Eye (tissue), 1 donor: ENCODE data around the gene NMRK2.
"Not testable (repeated sequence)": the region's sequence is repeated elsewhere in the genome, so short reads cannot be mapped to it uniquely, and the experiment has no call there.

Source experiments
- DNase-seq: peaks from one replicate; pipeline ENCODE4 v3.0.0-alpha.2; 2015

The NMRK2 gene

DNA sequence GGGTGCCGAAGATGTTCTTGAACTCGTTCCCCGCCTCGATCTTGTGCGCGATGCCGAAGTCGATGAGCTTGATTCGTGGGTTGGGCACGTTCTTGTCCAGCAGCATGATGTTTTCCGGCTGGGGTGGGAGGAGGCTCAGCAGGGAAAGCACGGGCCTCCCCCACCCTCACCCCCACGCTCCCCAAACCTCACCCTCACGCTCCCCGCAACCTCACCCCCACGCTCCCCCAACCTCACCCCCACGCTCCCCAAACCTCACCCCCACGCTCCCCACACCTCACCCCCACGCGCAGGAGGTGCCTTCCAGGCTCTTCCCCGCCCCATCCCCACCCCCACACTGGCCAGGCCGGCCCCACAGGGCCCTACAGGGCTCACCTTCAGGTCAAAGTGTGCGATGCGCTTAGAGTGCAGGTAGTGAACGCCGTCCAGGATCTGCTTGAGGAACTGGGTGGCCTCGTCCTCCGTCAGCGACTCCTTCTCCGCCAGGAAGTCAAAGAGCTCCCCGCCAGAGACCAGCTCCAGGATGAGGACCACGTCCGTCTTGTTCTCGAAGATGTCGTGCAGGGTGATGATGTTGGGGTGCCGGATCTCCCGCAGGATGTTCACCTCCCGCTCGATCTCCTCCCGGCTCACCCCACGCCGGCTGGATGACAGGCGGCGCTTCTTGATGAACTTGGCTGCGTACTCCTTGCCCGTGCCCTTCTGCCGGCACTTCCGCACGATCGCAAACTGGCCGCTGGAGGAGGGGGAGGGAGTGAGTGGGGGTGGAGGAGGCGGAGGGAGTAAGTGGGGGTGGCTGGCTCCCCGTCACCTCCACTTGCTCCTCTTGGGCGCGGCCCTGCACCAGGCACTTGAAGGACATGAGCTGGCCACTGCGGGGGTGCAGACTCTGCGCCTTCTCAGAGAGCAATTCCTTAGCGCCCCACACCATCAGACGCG is 31.7 kb downstream of the NMRK2 start:
- DNase-seq, result no peak

DNA sequence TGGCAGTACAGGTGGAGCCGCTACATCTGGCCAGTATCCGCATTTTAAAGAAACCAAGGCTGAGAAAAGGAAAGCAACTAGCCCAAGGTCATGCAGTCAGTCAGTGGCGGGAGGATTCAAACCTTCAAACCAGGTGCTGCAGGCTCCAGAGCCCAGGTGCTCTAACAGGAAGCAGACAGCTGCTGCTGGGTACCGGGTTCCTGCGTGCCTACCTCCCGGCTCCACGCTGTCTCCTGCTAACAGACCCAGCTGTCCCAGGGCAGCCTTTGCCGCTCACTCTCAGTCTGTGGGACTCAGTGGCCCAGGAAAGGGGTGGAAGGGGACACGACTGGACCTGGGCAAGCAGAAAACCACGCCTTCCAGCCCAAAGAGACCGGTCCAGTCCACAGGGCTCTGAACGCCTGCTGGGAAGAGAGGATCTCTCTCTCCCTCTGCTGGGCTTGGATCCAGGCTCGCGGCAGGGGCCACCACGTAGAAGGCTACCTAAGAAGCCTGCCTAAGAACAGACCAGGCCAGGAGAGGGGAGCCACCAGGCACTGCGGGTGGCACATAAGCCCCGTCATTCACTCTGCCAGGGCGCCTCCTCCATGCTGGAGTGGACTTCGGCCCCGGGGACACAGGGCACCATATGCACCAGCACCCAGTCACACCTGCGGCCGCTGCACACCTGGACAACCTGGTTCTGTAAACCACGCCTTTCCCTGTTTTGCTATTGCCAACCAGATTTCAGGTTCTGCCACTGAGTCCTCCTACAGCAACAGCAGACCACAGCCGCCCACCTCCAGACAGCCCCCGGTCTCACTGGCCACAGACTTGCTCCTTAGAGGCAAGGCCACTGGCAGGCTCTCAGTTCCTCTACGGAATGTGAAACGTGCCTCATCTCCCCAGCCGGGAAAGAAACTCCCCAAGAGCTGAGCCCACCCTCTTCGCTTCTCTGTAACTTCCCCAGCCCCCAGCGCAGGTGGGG is 33.5 kb downstream of the NMRK2 start:
- no peak for DNase-seq

DNA sequence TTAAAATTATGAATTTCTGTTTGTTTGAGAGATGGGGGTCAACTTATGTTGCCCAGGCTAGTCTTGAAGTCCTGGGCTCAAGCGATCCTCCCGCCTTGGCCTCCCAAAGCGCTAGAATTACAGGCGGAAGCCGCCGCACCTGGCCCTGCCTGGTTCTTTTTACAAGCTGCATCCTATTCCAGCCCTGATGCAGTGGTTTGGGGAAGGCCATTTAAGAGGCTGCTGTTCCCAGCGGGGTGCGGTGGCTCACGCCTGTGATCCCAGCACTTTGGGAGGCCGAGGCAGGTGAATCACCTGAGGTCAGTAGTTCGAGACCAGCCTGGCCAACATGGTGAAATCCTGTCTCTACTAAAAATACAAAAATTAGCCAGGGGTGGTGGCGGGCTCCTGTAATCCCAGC is 35.1 kb downstream of the NMRK2 start:
- not testable (repeated sequence) for DNase-seq

DNA sequence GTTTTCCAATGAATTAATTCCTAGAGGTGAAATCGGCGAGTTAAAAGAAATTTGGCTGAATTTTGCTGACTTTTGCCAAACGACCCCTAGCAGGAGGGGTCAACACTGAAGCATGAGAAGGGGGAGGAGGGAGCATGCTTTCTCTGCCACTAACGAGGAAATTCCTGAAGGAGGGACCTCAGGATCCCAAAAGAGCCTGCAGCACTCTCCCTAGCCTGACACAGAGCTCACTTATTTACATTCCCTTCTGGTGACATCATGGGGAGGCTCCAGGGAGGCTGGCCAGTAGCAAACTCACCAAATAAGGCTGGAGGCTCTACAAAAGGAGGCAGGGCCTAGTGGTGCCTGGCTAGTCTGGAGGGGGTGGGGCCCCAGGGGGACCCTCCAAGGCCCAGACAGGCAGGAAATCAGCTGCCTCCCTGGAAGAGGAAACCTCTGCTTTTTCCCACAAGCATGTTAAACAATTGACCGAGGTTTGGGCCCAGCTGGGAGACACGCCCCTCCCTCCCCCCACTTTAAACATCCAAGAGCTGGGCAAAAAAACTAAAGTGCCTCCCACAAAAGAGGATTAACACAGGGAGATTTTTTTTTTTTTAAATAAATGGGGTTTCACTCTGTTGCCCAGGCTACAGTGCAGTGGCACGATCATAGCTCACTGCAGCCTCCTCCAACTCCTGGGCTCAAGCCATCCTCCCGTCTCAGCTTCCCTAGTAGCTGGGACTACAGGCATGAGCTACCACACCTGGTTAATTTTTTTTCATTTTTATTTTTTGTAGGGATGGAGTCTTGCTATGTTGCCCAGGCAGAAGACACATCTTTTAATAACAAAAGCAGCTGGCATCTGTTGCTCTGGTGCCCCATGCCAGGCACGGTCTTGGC is 35.9 kb downstream of the NMRK2 start:
- DNase-seq, result peak; percentile 95

DNA sequence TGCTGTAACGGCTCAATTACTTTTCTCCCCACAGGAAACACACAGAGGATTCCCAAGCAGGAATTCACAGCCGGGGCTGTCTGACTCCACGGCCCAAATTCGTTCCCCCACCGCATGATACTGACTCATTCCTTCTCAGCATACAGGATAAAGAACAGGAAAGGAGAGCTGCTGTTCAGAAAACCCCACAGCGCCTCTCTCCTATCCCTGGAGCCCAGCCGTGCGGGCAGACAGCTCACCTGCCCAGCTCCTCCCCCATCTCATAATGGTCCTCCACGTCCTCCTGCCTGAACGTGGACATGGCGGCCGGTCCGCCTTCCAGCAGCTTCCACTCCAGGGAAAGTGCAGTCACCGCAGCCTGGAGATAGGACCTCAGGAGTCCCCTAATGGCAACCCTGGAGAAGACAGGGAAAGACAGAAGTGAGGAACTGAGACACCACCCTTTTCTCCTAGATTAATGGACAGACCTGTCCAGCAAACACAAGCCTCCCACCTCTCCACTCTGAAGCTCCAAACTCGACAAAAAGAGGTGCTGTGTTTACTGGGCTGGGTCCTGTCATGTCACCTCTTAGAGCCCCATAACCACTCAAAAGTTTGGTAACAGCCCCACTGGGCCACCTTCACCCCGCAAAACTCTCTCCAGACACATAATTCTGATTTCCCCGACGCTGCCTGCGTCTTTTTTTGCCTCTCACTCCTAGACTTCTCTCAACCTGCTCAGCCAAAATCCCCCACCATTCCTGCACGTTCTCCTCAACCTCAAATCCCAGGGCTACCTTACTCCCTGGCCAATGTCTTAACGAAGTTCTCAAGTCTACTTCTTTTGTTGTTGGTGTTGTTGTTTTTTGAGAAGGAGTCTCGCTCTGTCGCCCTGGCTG is 36.8 kb downstream of the NMRK2 start:
- DNase-seq, result peak; percentile 42

DNA sequence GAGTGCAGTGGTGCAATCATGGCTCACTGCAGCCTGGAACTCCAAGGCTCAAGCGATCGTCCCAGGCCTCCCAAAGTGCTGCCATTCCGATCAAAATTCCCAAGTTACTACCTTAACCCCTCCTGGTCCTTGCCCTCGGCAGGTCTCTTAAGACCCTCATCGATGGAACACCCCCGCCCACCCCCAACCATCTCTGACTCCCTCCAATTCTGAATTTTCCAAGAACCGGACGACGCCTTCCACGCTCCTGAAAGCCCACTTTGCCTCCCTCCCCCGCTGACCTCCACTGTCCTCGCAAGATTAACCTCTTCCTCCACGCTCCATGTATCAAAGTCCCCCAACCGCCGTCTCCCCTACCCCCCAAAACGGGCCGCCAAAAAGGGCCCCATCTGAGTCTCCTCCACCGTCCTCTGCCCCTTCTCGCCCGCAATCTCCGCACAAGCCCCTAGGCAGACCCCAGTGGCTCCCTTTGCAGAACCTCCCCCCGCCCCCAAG is 37.5 kb downstream of the NMRK2 start:
- DNase-seq, result peak; percentile 40

DNA sequence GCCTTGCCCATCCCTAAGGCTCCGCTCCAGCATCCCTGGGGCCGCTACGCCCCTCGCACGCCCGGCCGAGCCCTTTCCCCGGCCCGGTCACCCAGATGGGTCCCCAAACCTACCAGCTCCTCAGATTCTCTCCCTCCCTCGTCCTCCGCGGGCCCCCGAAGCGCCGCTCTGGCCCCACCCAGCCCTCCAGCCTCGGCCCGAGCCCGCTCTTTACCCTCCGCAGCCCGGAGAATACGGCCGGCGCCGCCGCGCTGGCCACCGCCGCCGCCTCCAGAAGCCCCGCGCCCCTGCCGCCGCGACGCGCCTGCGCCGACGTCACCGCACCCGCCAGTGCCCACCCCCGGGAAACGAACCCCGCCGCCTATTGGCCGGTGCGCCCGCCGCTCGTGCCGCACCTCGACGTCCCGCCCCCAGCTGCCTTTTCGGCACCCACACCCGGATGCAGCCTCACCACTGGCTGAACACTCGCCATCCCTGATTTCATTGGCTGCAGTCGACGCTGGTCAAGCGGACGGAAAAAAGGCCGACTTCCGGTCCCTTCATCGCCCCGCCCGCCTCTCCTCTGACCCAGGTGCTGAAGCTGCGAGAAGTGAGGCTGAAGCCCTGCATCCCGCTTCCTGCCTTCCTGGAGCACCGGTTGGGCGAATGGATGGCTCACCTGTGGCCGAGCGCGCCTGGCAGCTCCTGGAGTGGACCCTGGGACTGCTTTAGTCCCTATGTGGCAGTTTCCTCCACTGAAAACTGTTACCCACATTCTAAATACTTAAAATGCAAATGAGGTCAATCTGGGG is 38.1 kb downstream of the NMRK2 start, which contains the start of gene DAPK3:
DAPK3 (minus strand) TSS at position 292 of the 791 bp plus-strand sequence. CDS start 1,364 bp downstream, outside the sequence.
- DNase-seq, result peak; percentile 99

DNA sequence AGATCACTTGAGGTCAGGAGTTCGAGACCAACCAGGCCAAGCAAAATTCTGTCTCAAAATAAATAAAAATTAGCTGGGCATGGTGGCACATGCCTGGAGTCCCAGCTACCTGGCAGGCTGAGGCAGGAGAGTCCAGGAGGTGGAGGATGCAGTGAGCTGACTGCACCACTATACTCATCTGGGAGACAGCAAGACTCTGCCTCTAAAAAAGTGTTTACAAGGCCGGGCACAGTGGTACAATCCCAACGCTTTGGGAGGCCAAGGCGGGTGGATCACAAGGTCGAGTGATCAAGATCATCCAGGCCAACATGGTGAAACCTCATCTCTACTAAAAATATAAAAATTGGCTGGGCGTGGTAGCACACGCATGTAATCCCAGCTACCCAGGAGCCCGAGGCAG is 42.3 kb downstream of the NMRK2 start:
- no peak for DNase-seq

DNA sequence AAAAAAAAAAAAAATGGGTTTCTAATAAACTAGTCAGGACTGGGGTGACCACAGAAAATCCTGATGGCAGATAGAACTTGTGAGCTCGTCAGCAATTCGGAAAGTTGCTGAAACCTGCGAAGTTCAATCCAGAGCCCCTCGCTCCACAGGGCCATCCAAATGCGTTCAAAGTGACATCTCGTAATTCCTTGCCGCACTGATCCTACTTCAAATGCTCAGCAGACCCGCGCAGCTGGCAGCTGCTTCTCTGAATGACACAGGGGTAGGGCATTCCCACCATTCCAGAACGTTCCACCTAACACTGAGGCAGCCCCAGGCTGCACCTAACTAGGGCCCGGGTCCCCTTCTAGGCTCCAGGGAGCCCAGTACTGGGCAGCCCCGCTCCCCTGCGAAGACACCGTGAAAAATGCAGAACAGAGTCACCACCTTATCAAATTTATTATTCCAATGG is 42.8 kb downstream of the NMRK2 start:
- DNase-seq, result no peak

DNA sequence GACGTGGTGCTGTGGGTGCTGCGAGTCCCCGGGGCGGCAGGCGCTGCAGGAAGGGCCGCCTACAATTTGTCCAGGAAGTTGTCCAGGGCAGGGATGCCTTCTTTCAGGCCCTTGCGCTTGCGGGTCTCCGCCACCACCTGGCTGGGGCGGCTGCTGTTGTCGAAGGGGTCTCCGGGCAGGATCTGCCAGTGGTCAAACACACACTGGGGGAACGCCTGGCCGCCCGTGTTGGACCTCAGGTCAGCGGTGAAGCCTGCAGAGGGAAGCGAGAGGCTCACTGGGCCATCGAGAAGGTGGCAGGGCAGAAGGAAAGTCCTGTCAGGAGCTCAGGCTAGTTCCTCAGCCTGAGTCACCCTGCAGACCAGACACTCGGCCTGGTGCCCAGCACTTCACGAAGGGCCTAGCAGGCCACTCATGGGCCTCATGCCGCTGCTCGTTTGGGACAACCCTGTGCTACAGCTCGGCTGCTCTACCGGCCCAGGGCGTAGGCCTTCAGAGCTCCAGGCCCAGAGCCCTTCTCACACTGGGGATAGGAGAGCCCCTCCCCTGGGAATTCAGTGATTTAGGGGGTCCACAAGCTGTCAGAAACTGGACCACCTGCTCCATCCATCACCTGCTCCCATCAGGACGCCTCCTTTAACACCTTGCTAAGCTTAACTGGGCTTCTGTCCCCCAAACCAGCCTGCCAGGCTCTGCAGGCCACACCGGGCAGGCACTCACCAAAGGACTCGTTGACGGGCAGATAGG is 43.8 kb downstream of the NMRK2 start:
- DNase-seq, result no peak

DNA sequence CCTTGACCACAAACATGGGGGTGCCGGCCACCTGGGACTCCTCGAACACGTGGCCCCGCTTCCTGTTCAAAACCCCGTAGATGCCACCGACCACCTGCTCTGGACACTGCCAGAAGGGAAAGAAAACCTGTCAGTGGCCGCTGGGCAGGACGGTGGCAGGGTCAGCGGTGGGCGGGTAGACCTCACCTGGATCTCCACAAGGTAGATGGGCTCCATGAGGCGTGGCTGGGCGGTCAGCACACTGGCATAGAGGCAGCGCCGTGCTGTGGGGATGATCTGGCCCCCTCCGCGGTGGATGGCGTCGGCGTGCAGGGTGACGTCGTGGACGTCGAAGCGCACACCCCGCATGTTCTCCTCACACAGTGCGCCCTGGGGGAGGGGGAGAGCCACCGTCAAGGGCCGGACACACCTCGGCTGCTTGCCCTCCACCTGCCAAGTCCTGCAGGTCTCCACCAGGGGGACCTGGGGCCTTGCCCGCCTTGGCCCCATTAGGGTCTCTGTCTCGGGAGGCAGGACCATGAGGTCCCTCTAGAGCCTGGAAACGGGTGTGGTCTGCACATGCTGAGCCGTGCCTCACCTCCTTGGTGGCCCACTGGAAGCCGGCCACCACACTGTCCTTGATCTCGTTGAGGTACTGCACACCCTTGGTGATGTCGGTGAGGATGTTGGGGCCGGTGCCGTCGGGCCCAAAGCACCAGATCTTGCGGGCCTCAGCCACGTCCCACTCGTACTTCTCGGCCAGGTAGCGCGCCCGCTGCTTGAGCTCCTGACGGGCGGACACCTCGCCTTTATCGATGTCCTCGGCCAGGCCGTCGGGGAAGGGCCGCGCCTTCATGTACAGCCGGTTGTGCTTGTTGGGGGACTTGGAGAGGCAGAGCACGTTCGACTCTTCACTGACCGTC is 44.6 kb downstream of the NMRK2 start:
- DNase-seq, result no peak

DNA sequence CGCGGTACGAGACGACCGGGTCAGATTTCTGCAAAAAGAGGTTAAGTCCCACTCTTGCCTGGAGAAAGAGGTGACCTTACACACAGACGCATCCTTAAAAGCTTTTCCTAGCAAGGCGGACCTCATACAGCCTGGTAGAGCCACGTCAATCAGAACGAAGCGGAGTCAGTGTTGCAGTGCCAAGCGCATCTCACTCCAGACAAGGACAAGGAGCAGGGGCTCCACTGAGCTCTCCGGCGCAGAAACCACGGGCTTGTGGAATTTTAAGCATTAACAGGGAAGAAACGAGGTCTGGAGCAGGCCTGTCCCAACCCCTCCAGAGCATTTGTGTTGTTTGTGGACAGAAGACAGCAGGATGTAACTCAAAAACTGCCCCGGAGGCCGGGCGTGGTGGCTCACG is 45.3 kb downstream of the NMRK2 start:
- no peak for DNase-seq

DNA sequence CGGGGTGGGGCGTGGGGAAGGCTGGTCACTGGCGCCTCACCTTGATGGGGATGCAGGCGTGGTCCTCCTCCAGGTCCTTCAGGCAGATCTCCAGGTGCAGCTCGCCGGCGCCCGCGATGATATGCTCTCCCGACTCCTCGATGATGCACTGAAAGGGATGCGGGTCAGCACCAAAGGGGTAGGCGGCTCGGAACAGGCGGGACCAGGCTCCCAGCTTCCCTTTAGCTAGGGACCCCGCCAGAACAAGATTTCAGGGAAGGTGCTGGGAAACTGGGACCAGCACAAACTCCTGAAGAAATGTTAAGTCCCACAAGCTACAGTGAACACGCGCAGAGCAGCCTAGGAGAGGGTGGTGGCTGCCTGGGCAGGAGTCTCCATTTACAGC is 46.4 kb downstream of the NMRK2 start:
- no peak for DNase-seq

DNA sequence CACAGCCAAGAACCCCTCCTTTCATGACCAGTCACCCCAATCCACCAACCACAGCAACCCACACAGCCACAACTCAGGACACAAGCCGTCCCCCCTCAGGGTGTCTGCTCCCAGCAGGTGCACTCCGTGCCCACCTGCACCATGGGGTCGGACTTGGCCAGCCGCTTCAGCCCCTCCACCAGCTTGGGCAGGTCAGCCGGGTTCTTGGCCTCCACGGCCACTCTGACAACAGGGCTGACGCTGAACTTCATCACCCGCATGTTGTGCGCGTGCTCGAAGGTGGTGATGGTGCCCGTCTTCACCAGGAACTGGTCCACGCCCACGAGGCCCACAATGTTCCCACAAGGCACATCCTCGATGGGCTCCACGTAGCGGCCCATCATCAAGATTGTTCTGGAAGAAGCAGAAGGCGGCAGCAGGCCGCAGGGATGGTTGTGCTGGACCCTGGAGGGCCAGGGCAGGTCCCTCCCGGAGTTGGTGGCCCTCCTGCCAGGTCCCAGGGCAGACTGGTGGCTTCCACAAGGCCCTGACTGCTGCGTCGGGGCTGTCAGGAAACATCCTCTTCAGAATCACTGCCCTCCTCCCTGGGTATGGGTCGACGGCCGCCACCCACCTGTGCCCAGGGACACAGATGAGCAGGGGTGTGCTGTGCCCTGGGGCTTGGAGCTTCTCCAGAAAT is 46.9 kb downstream of the NMRK2 start:
- no peak for DNase-seq

DNA sequence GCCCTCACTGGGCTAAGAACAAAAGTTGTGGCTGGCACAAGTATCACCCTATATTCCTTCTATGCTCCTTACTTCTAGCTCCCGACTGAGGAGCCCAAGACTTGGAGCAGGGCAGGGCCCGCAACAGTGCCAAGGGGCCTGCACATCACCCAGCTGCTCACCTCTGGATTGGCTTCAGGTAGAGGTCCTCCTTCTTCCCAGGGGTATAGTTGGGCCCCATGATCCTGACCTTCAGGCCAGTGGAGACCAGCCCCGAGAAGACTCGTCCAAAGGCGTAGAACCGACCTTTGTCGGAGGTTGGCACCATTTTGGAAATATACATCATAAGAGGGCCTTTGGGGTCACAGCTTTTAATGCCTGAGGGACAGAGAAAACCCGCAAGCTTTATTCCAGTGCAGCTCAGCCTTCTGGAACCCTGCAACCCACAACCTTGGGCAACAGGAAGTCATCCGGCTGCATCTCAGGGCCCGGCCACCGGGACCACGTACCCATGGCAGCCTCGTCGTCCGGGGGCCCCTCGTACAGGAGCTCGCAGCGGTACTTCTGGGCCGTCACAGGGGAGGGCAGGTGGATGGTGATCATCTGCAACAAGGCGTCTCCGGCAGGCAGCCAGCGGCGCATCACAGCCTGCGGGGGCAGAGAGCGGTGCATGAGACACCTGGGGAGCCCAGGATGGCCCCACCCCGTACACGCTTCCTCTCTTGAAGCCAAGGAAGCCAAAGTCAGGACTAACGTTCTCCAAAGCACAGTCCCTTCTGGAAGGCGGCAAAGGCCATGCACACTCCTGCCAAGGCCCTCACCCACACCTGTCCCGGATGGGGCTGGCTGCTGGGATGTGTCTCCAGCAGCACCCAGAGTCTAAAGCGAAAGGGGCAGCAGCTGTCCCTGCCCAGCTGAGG is 47.7 kb downstream of the NMRK2 start:
- DNase-seq, result no peak

DNA sequence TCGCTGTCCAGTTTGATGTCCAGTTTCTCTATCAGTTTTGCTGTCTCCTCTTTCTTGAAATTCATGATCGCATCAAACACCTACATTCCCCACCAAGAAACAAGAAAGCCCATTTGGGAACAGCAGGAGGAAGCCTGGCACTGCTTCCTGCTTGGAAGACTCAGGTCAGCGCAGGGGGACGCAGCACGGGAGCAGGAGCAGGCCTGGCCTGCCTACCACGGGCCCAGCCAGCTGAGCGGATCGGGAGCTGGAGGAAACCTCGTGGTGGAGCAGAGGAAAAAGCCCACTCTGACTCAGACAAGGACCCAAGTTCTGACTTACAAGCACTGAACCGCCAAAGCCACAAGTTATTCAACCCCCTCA is 48.5 kb downstream of the NMRK2 start:
- DNase-seq, result no peak
